Measurements from ENCODE around the gene HIBADH.

GRCh38 chr7:27617651-27618381 lies 44.9 kb downstream of the HIBADH start:
- no peak for TF ChIP-seq CTCF (optimal IDR thresholded peaks at IDR 0.05 in 1 of 3, IDR thresholded peaks at IDR 0.05 in 1 of 3, conservative IDR thresholded peaks at IDR 0.05 in 1 of 3; ENCODE audit: extremely low read depth in 1 of 3, insufficient read depth in 2 of 3, low read length in 3 of 3)
- no peak for TF ChIP-seq EZH2 (IDR thresholded peaks at IDR 0.05; ENCODE audit: low read length)
